HEK293 (cell line): ENCODE results near the gene PKDREJ.

Experiments
- CTCF ChIP-seq: fragments of 450-650 bp; formaldehyde crosslinking; IDR thresholded peaks from 2 replicates; pipeline ENCODE4 v1.5.1; 2016; ENCODE audit warnings: missing biosample characterization, missing genetic modification characterization
- KLF16 ChIP-seq: fragments of 450-650 bp; formaldehyde crosslinking; IDR thresholded peaks from 2 replicates; pipeline ENCODE4 v1.5.1; 2017; ENCODE audit warnings: missing biosample characterization, missing genetic modification characterization

GRCh38 chr22:46240073-46240472 lies 23.1 kb downstream of the PKDREJ start:
- TF ChIP-seq CTCF (tag by site-specific recombination) (no peak), KLF16 (no peak)
